Subcutaneous abdominal adipose tissue (tissue), 5 donors: ENCODE data around the gene SFT2D2.

Experiments used
- H3K27ac ChIP-seq: one replicate; pipeline ENCODE4 v1.7.0; 2013; ENCODE audit warnings: low read depth, mild to moderate bottlenecking, inconsistent platforms, low read length, moderate library complexity
- H3K27me3 ChIP-seq, 5 donors: one replicate each; pipeline ENCODE4 v1.7.0; 2013; ENCODE audit warnings: low read length in 5 of 5, inconsistent platforms in 1 of 5; ENCODE audit not compliant: control insufficient read depth in 5 of 5, insufficient read depth in 4 of 5
- H3K36me3 ChIP-seq, 5 donors: one replicate each; pipeline ENCODE4 v1.7.0; 2013; ENCODE audit warnings: low read length in 5 of 5; ENCODE audit not compliant: control insufficient read depth in 5 of 5, insufficient read depth in 5 of 5
- H3K4me1 ChIP-seq, 5 donors: one replicate each; pipeline ENCODE4 v1.7.0; 2013; ENCODE audit warnings: low read length in 5 of 5, mild to moderate bottlenecking in 3 of 5, moderate library complexity in 1 of 5; ENCODE audit not compliant: control insufficient read depth in 5 of 5, insufficient read depth in 5 of 5
- H3K4me3 ChIP-seq, 5 donors: one replicate each; pipeline ENCODE4 v1.7.0; 2013; ENCODE audit warnings: low read length in 5 of 5, low read depth in 1 of 5
- H3K9ac ChIP-seq, 5 donors: one replicate each; pipeline ENCODE4 v1.7.0; 2013; ENCODE audit warnings: low read length in 5 of 5, mild to moderate bottlenecking in 4 of 5, moderate library complexity in 3 of 5
- H3K9me3 ChIP-seq, 5 donors: one replicate each; pipeline ENCODE4 v1.7.0; 2013; ENCODE audit warnings: low read length in 5 of 5; ENCODE audit not compliant: control insufficient read depth in 5 of 5
- donor health status: healthy.
- donor health status: healthy.
- donor health status: healthy.
- donor health status: healthy.
- donor health status: healthy.

Gene SFT2D2

GRCh38 chr1:168297019-168297730, 71.4 kb downstream of the SFT2D2 start:
- no peak overlapping the region for H3K27ac ChIP-seq

GRCh38 chr1:168298446-168298845, 72.6 kb downstream of the SFT2D2 start:
- Histone ChIP-seq H3K27ac (no peak overlapping the region), H3K9ac (no peak overlapping the region), H3K4me1 (no peaks in the 10 kb centered on the region), H3K36me3 (peaks cover 0 to 1% (median 0%) of the 10 kb centered on the region in 5 donors), H3K9me3 (no peaks in the 10 kb centered on the region), H3K4me3 (no peak overlapping the region), H3K27me3 (no peaks in the 10 kb centered on the region)

More at GRCh38 chr1:168297019-168297730, 71.4 kb downstream of the SFT2D2 start:
- Histone ChIP-seq H3K4me1 (no peaks in the 10 kb centered on the region), H3K36me3 (peaks cover 0 to 6% (median 0%) of the 10 kb centered on the region in 5 donors), H3K4me3 (no peak overlapping the region), H3K9ac (no peak overlapping the region), H3K9me3 (no peaks in the 10 kb centered on the region), H3K27me3 (no peaks in the 10 kb centered on the region)

- no peak overlapping the region for H3K9ac ChIP-seq
- no peak overlapping the region for H3K4me3 ChIP-seq
- H3K27ac ChIP-seq = no peak overlapping the region
- H3K36me3 ChIP-seq = no peaks in the 10 kb centered on the region
- no peaks in the 10 kb centered on the region for H3K27me3 ChIP-seq
- no peaks in the 10 kb centered on the region for H3K4me1 ChIP-seq
- H3K9me3 ChIP-seq = no peaks in the 10 kb centered on the region
Observed at GRCh38 chr1:168300626-168301025, 74.8 kb downstream of the SFT2D2 start.

- Histone ChIP-seq H3K9me3 (no peaks in the 10 kb centered on the region), H3K9ac (no peak overlapping the region), H3K27me3 (no peaks in the 10 kb centered on the region), H3K4me3 (no peak overlapping the region), H3K27ac (no peak overlapping the region), H3K4me1 (no peaks in the 10 kb centered on the region), H3K36me3 (peaks cover 0 to 3% (median 0%) of the 10 kb centered on the region in 5 donors)
Observed at GRCh38 chr1:168301664-168302320, 76.0 kb downstream of the SFT2D2 start.
